SK-N-SH (cell line): ENCODE measurements around the gene ADGRA1.

Experiments
- CHD2 ChIP-seq: fragments of 150-350 bp; IDR thresholded peaks from 2 replicates; pipeline ENCODE4 v1.6.1; 2018; ENCODE audit warnings: low read length; ENCODE audit not compliant: partially characterized antibody
- CTCF ChIP-seq: fragments of 200-600 bp; sonication (generic); IDR thresholded peaks from 2 replicates; pipeline ENCODE4 v1.6.1; 2017; ENCODE audit warnings: antibody characterized with exemption, mild to moderate bottlenecking, moderate library complexity
- ELF1 ChIP-seq: IDR thresholded peaks from 2 replicates; pipeline ENCODE4 v1.4.0; 2012
- EP300 ChIP-seq, 2 experiments: IDR thresholded peaks; 2 replicates each; pipeline versions ENCODE4 v1.4.0 to v1.6.1; 2012; ENCODE audit warnings: borderline replicate concordance in 1 of 2, low read depth in 1 of 2, low read length in 1 of 2
- JUND ChIP-seq: IDR thresholded peaks from 2 replicates; pipeline ENCODE4 v1.4.0; 2012
- NFIC ChIP-seq: IDR thresholded peaks from 2 replicates; pipeline ENCODE4 v1.4.0; 2012; ENCODE audit warnings: borderline replicate concordance
- NRF1 ChIP-seq: IDR thresholded peaks from 2 replicates; pipeline ENCODE4 v1.6.1; 2012; ENCODE audit warnings: low read depth, mild to moderate bottlenecking, low read length
- POLR2AphosphoS5 ChIP-seq: IDR thresholded peaks from 2 replicates; pipeline ENCODE4 v1.6.1; 2012; ENCODE audit warnings: low read depth, low read length
- RXRA ChIP-seq: IDR thresholded peaks from 2 replicates; pipeline ENCODE4 v1.4.0; 2012; ENCODE audit warnings: low read depth, mild to moderate bottlenecking, borderline replicate concordance
- SIN3A ChIP-seq: IDR thresholded peaks from 2 replicates; pipeline ENCODE4 v1.6.1; 2012; ENCODE audit warnings: low read depth, mild to moderate bottlenecking, low read length, moderate library complexity, borderline replicate concordance
- SMC3 ChIP-seq: IDR thresholded peaks from 2 replicates; pipeline ENCODE4 v1.6.1; 2012; ENCODE audit warnings: low read depth, low read length, improper control_type of control experiment
- TAF1 ChIP-seq: IDR thresholded peaks from 2 replicates; pipeline ENCODE4 v1.6.1; 2012; ENCODE audit warnings: low read depth, mild to moderate bottlenecking, low read length, moderate library complexity, borderline replicate concordance

GRCh38 chr10:133142523-133143199, 54.9 kb downstream of the ADGRA1 start:
- TF ChIP-seq NRF1 = no peak
- TF ChIP-seq ELF1 = no peak
- no peak for TF ChIP-seq CTCF
- no peak for TF ChIP-seq EP300 (IDR thresholded peaks at IDR 0.05; ENCODE audit: borderline replicate concordance in 1 of 2, low read depth in 1 of 2, low read length in 1 of 2)
- TF ChIP-seq POLR2AphosphoS5 = no peak
- no peak for TF ChIP-seq SIN3A
- TF ChIP-seq NFIC = no peak
- TF ChIP-seq JUND = no peak
- TF ChIP-seq SMC3 = no peak
- TF ChIP-seq TAF1 = no peak
- no peak for TF ChIP-seq CHD2
- no peak for TF ChIP-seq RXRA
